H9 (cell line): ENCODE measurements around the gene C11orf86. TPM values are rescaled to one million over a fixed set of nuclear protein-coding genes. Genes with fewer than 3 reads are reported as not detected.

Source experiments
- DNase-seq: peaks from one replicate; pipeline ENCODE4 v3.0.0-alpha.2; 2017
- H2AFZ ChIP-seq: one replicate; pipeline ENCODE4 v1.6.1; 2013; ENCODE audit warnings: mild to moderate bottlenecking, low read length, control low read depth, moderate library complexity
- H2AK5ac ChIP-seq: 2 replicates; pipeline ENCODE4 v1.6.1; 2013; ENCODE audit warnings: low read length, control low read depth, mixed read lengths; ENCODE audit not compliant: insufficient read length
- H2BK120ac ChIP-seq: one replicate; pipeline ENCODE4 v1.6.1; 2013; ENCODE audit warnings: low read depth, mild to moderate bottlenecking, low read length, control low read depth, inconsistent platforms; ENCODE audit not compliant: poor library complexity, severe bottlenecking
- H2BK12ac ChIP-seq: 2 replicates; pipeline ENCODE4 v1.6.1; 2013; ENCODE audit warnings: low read length, control low read depth, mixed read lengths, low read depth; ENCODE audit not compliant: insufficient read length
- H2BK15ac ChIP-seq: 2 replicates; pipeline ENCODE4 v1.6.1; 2013; ENCODE audit warnings: low read depth, low read length, control low read depth
- H2BK20ac ChIP-seq: one replicate; pipeline ENCODE4 v1.6.1; 2013; ENCODE audit warnings: low read depth, mild to moderate bottlenecking, low read length, control low read depth, inconsistent platforms; ENCODE audit not compliant: poor library complexity, severe bottlenecking
- H2BK5ac ChIP-seq: 2 replicates; pipeline ENCODE4 v1.6.1; 2013; ENCODE audit warnings: low read length, control low read depth, mixed read lengths; ENCODE audit not compliant: insufficient read length
- H3K14ac ChIP-seq: 2 replicates; pipeline ENCODE4 v1.6.1; 2013; ENCODE audit warnings: low read length, control low read depth; ENCODE audit not compliant: insufficient read depth
- H3K18ac ChIP-seq: 2 replicates; pipeline ENCODE4 v1.6.1; 2013; ENCODE audit warnings: low read depth, mild to moderate bottlenecking, mixed read lengths, low read length, control low read depth; ENCODE audit not compliant: insufficient read length
- H3K23ac ChIP-seq: 2 replicates; pipeline ENCODE4 v1.6.1; 2013; ENCODE audit warnings: low read length, control low read depth, mixed read lengths, low read depth; ENCODE audit not compliant: insufficient read length
- H3K23me2 ChIP-seq: 2 replicates; pipeline ENCODE4 v1.6.1; 2013; ENCODE audit warnings: low read depth, mild to moderate bottlenecking, mixed read lengths, low read length, control low read depth; ENCODE audit not compliant: insufficient read length, poor library complexity, severe bottlenecking
- H3K27ac ChIP-seq: 2 replicates; pipeline ENCODE4 v1.5.1; 2013; ENCODE audit warnings: low read length, control low read depth, mixed read lengths, low read depth; ENCODE audit not compliant: insufficient read length
- H3K27me3 ChIP-seq: 2 replicates; pipeline ENCODE4 v1.6.1; 2013; ENCODE audit warnings: low read length, control low read depth, inconsistent platforms; ENCODE audit not compliant: insufficient read depth
- H3K4ac ChIP-seq: 2 replicates; pipeline ENCODE4 v1.6.1; 2013; ENCODE audit warnings: low read depth, mild to moderate bottlenecking, control low read depth, inconsistent platforms, low read length, moderate library complexity
- H3K4me1 ChIP-seq: 2 replicates; pipeline ENCODE4 v1.6.1; 2013; ENCODE audit warnings: low read length, control low read depth, inconsistent platforms; ENCODE audit not compliant: insufficient read depth
- H3K4me2 ChIP-seq: 2 replicates; pipeline ENCODE4 v1.6.1; 2013; ENCODE audit warnings: low read length, control low read depth, mixed read lengths; ENCODE audit not compliant: insufficient read length, insufficient read depth
- H3K56ac ChIP-seq: 2 replicates; pipeline ENCODE4 v1.6.1; 2013; ENCODE audit warnings: low read depth, mild to moderate bottlenecking, mixed read lengths, low read length, control low read depth; ENCODE audit not compliant: insufficient read length
- H3K79me1 ChIP-seq: 2 replicates; pipeline ENCODE4 v1.6.1; 2013; ENCODE audit warnings: low read depth, mild to moderate bottlenecking, moderate library complexity, low read length, control low read depth, inconsistent platforms; ENCODE audit not compliant: insufficient read depth, poor library complexity, severe bottlenecking
- H3K79me2 ChIP-seq: 2 replicates; pipeline ENCODE4 v1.6.1; 2013; ENCODE audit warnings: low read length, control low read depth, inconsistent platforms; ENCODE audit not compliant: insufficient read depth
- H3K9ac ChIP-seq: 2 replicates; pipeline ENCODE4 v1.6.1; 2013; ENCODE audit warnings: low read length, control low read depth, mixed read lengths; ENCODE audit not compliant: insufficient read length; ENCODE audit errors: extremely low read depth
- H3K9me3 ChIP-seq: one replicate; pipeline ENCODE4 v1.6.1; 2013; ENCODE audit warnings: low read depth, low read length, inconsistent platforms; ENCODE audit not compliant: control insufficient read depth
- H3T11ph ChIP-seq: one replicate; pipeline ENCODE4 v1.6.1; 2013; ENCODE audit warnings: mild to moderate bottlenecking, low read length, control low read depth, inconsistent platforms
- H4K20me1 ChIP-seq: one replicate; pipeline ENCODE4 v1.6.1; 2013; ENCODE audit not compliant: control insufficient read depth, insufficient read length, insufficient read depth
- H4K5ac ChIP-seq: 2 replicates; pipeline ENCODE4 v1.6.1; 2013; ENCODE audit warnings: low read depth, mild to moderate bottlenecking, mixed read lengths, low read length, control low read depth; ENCODE audit not compliant: insufficient read length
- H4K8ac ChIP-seq: replicated peaks from 2 replicates; pipeline ENCODE4 v1.6.1; 2013; ENCODE audit warnings: low read length, control low read depth, mixed read lengths, low read depth; ENCODE audit not compliant: insufficient read length
- H4K91ac ChIP-seq: 2 replicates; pipeline ENCODE4 v1.6.1; 2013; ENCODE audit warnings: low read depth, mild to moderate bottlenecking, moderate library complexity, mixed read lengths, low read length, control low read depth; ENCODE audit not compliant: insufficient read length
- H3K27ac Mint-ChIP-seq, 3 experiments: 2 replicates in 2 of 3; 3 replicates in 1 of 3; pipeline ENCODE4 v1.8.0; 2020 to 2021; ENCODE audit warnings: mixed read lengths in 3 of 3, mild to moderate bottlenecking in 1 of 3, moderate library complexity in 1 of 3
- H3K27me3 Mint-ChIP-seq: 2 replicates; pipeline ENCODE4 v1.8.0; 2021; ENCODE audit warnings: low read depth, mild to moderate bottlenecking, moderate library complexity, mixed read lengths
- H3K36me3 Mint-ChIP-seq, 3 experiments: 2 replicates in 2 of 3; 3 replicates in 1 of 3; pipeline ENCODE4 v1.8.0; 2020 to 2021; ENCODE audit warnings: low read depth in 3 of 3, mixed read lengths in 3 of 3; ENCODE audit not compliant: insufficient read depth in 1 of 3
- H3K4me1 Mint-ChIP-seq, 2 experiments: 2 replicates each; pipeline ENCODE4 v1.8.0; 2020; ENCODE audit warnings: mixed read lengths in 2 of 2
- H3K4me3 Mint-ChIP-seq, 2 experiments: 2 replicates in 1 of 2; 3 replicates in 1 of 2; pipeline ENCODE4 v1.8.0; 2020 to 2021; ENCODE audit warnings: mild to moderate bottlenecking in 2 of 2, mixed read lengths in 2 of 2, moderate library complexity in 1 of 2
- H3K9me3 Mint-ChIP-seq, 2 experiments: 2 replicates in 1 of 2; 3 replicates in 1 of 2; pipeline ENCODE4 v1.8.0; 2020; ENCODE audit warnings: mild to moderate bottlenecking in 2 of 2, mixed read lengths in 2 of 2, moderate library complexity in 1 of 2
- CTCF ChIP-seq: fragments of 200-600 bp; sonication (generic); conservative IDR thresholded peaks from 3 replicates; pipeline ENCODE4 v1.8.0; 2021; ENCODE audit warnings: antibody characterized with exemption, mild to moderate bottlenecking
- WGBS: extraction: QIAGEN DNeasy Blood & Tissue Kit; methylation state at CpG from one replicate; pipeline ENCODE4 v1.1.7; 2013; ENCODE audit warnings: missing lambda C conversion rate, low lambda C conversion rate, mixed read lengths; ENCODE audit not compliant: insufficient read length; ENCODE audit errors: extremely low coverage; 5-methylcytosine and 5-hydroxymethylcytosine counted together
- total RNA-seq: library from RNA; stranded (reverse); gene quantifications from 2 replicates; pipeline ENCODE4 v1.2.1, GENCODE V29; 2021

Gene C11orf86
- total RNA-seq, 1 experiment from 2014 or later: not detected

- no peak for TF ChIP-seq CTCF
- Histone ChIP-seq H2AK5ac (no peak overlapping the region), H3K14ac (no peak overlapping the region), H2BK120ac (peak overlapping the region; percentile 19), H3K79me2 (no peaks in the 10 kb centered on the region), H4K20me1 (no peaks in the 10 kb centered on the region), H3K4me1 (no peaks in the 10 kb centered on the region; the same call in 1 of the 2 replicates), H3K27ac (no peak overlapping the region), H3K4me2 (no peak overlapping the region), H4K5ac (no peak overlapping the region), H3K9me3 (no peaks in the 10 kb centered on the region), H3K23ac (no peak overlapping the region), H3K27me3 (no peaks in the 10 kb centered on the region), H3K18ac (no peak overlapping the region), H3K79me1 (no peaks in the 10 kb centered on the region), H3K56ac (no peak overlapping the region), H3K23me2 (no peaks in the 10 kb centered on the region), H2BK5ac (no peak overlapping the region), H3T11ph (no peak overlapping the region), H3K4ac (no peak overlapping the region), H2BK12ac (no peak overlapping the region), H2BK20ac (no peak overlapping the region), H4K8ac (no peak overlapping the region), H4K91ac (no peak overlapping the region), H3K9ac (no peak overlapping the region), H2BK15ac (no peak overlapping the region), H2AFZ (no peak overlapping the region)
- no peak for DNase-seq
- Mint-ChIP-seq H3K4me1 (peaks cover 22 to 24% of the 10 kb centered on the region in 2 experiments), H3K9me3 (no peaks in the 10 kb centered on the region), H3K4me3 (no peak overlapping the region), H3K36me3 (no peaks in the 10 kb centered on the region), H3K27me3 (no peaks in the 10 kb centered on the region; the same call in none of the 2 replicates), H3K27ac (no peak overlapping the region)
- WGBS: no CpG with 5 or more reads among the region's 5 CpGs
Measured at GRCh38 chr11:67001332-67001731, 26.2 kb downstream of the C11orf86 start.
